Upper lobe of right lung (tissue), 1 donor: ENCODE measurements around the gene CYP26B1. TPM values are rescaled to one million over a fixed set of nuclear protein-coding genes. Genes with fewer than 3 reads are reported as not detected.
A peak's percentile ranks its signal among the peaks of the same experiment; 100 is the strongest.

Experiments used
- ATAC-seq: fragments of 200-7000 bp; cut with Tn5 transposase; one replicate; pipeline ENCODE4 v1.9.1; 2020; ENCODE audit warnings: mild to moderate bottlenecking, moderate library complexity
- DNase-seq: peaks from one replicate; pipeline ENCODE4 v3.0.0-alpha.2; 2020
- H3K27ac ChIP-seq: fragments of 200-600 bp; one replicate; pipeline ENCODE4 v1.8.0; 2022
- H3K27me3 ChIP-seq: fragments of 200-600 bp; one replicate; pipeline ENCODE4 v1.8.0; 2022; ENCODE audit warnings: mild to moderate bottlenecking
- H3K36me3 ChIP-seq: fragments of 200-600 bp; one replicate; pipeline ENCODE4 v1.8.0; 2022
- H3K4me1 ChIP-seq: fragments of 200-600 bp; one replicate; pipeline ENCODE4 v1.8.0; 2022
- H3K4me3 ChIP-seq: fragments of 200-600 bp; one replicate; pipeline ENCODE4 v1.8.0; 2022; ENCODE audit warnings: mild to moderate bottlenecking
- H3K9me3 ChIP-seq: fragments of 200-600 bp; one replicate; pipeline ENCODE4 v1.8.0; 2022
- intact Hi-C: fragments of 100-400 bp; cut with DNase I; formaldehyde crosslinking; loops from one replicate; pipeline ENCODE4 v1.11.0; 2022
- total RNA-seq: library from RNA; stranded (reverse); fragmentation: NEBNext Ultra II Directional; extraction: Animal tissue kit (Norgen Biotek cat#: 25700); gene quantifications from one replicate; pipeline ENCODE4 v1.2.1, GENCODE V29; 2021
- TF ChIP-seq, protein P1 (sequence below): fragments of 200-600 bp; IDR thresholded peaks from one replicate; pipeline ENCODE4 v1.8.0; 2022; ENCODE audit warnings: antibody characterized with exemption
- donor health status: DM: no; HTN: yes; CAD: no; lungs with severe emphysema.

CYP26B1 gene
- total RNA-seq, 1 donor from 2014 or later: 3.8 TPM

GRCh38 chr2:72115110-72116080 lies 32.3 kb downstream of the CYP26B1 start:
- DNase-seq (peak; percentile 72), ATAC-seq (peak; percentile 67)
- Histone ChIP-seq H3K27me3 (no peaks in the 10 kb centered on the region), H3K4me3 (no peak overlapping the region), H3K36me3 (no peaks in the 10 kb centered on the region), H3K9me3 (no peaks in the 10 kb centered on the region), H3K4me1 (no peaks in the 10 kb centered on the region), H3K27ac (no peak overlapping the region)
- intact Hi-C loops: no loop called here
- TF ChIP-seq, protein P1, sequence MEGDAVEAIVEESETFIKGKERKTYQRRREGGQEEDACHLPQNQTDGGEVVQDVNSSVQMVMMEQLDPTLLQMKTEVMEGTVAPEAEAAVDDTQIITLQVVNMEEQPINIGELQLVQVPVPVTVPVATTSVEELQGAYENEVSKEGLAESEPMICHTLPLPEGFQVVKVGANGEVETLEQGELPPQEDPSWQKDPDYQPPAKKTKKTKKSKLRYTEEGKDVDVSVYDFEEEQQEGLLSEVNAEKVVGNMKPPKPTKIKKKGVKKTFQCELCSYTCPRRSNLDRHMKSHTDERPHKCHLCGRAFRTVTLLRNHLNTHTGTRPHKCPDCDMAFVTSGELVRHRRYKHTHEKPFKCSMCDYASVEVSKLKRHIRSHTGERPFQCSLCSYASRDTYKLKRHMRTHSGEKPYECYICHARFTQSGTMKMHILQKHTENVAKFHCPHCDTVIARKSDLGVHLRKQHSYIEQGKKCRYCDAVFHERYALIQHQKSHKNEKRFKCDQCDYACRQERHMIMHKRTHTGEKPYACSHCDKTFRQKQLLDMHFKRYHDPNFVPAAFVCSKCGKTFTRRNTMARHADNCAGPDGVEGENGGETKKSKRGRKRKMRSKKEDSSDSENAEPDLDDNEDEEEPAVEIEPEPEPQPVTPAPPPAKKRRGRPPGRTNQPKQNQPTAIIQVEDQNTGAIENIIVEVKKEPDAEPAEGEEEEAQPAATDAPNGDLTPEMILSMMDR: no peak

GRCh38 chr2:72114693-72115051 lies 33.0 kb downstream of the CYP26B1 start:
- TF ChIP-seq, protein P1: no peak
- Histone ChIP-seq H3K4me1 (no peaks in the 10 kb centered on the region), H3K27ac (no peak overlapping the region), H3K36me3 (no peaks in the 10 kb centered on the region), H3K9me3 (no peaks in the 10 kb centered on the region), H3K4me3 (no peak overlapping the region), H3K27me3 (no peaks in the 10 kb centered on the region)
- intact Hi-C loops: no loop called here
- ATAC-seq (no peak), DNase-seq (no peak)

DNA sequence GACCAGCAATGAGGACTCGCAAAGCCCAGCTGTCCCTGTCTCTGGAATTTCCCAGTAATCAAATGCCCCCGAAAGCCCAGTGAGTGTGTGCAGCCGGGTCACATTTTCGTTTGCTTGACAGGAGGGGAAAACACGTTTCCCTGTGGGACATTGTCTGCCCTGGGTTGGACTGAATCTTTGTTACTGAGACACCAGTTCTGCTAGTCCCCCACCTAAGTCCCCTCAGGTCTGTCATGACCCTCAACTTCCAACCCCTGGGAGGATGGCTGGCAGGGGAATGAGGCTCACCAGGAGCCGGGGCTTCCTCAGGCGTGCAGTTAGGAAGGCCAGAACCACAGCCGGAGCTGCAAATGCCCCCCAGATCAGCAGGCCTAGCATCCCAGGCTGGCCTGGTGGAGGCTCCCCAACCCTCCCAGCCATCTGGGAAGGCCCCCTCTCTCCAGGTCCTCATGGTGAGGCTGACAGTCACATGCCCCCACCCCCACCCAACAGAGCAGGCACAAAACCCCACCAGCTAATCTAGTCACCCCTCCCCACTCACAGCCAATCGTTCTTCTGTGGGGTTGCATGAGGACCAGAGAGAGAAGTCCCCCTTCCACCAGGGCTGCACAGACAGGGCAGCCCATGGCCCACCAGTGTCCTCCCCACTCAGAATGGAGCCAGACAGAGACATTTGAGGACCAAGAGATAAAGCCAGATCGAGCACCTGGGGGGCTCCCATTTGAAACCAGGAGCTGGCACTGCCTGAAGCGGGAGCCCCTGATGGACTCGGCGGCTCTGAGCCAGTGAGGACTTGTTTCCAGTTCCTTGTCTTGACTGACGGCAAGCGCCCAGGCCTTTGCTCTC lies 33.6 kb downstream of the CYP26B1 start:
- no peak for ATAC-seq
- Histone ChIP-seq H3K36me3 (no peaks in the 10 kb centered on the region), H3K4me1 (no peaks in the 10 kb centered on the region), H3K27ac (no peak overlapping the region), H3K9me3 (no peaks in the 10 kb centered on the region), H3K27me3 (no peaks in the 10 kb centered on the region), H3K4me3 (no peak overlapping the region)
- TF ChIP-seq, protein P1: no peak
- no peak for DNase-seq
- intact Hi-C loops: no loop called here

- TF ChIP-seq, protein P1: no peak
- intact Hi-C loops: no loop called here
- Histone ChIP-seq H3K4me3 (no peak overlapping the region), H3K27me3 (no peaks in the 10 kb centered on the region), H3K36me3 (no peaks in the 10 kb centered on the region), H3K9me3 (no peaks in the 10 kb centered on the region), H3K4me1 (no peaks in the 10 kb centered on the region), H3K27ac (no peak overlapping the region)
- DNase-seq (no peak), ATAC-seq (no peak)
Observed at GRCh38 chr2:72112981-72113846, 34.4 kb downstream of the CYP26B1 start.

GRCh38 chr2:72112401-72112800 lies 35.3 kb downstream of the CYP26B1 start:
- TF ChIP-seq, protein P1: no peak
- intact Hi-C loops: no loop called here
- no peak overlapping the region for H3K27ac ChIP-seq
- ATAC-seq (no peak), DNase-seq (no peak)
- H3K27me3 ChIP-seq: peaks cover 4% of the 10 kb centered on the region
- no peak overlapping the region for H3K4me3 ChIP-seq
- H3K9me3 ChIP-seq: no peaks in the 10 kb centered on the region
- no peaks in the 10 kb centered on the region for H3K36me3 ChIP-seq
- H3K4me1 ChIP-seq: no peaks in the 10 kb centered on the region
